Measurements from ENCODE around the gene HDAC4.

GRCh38 chr2:239002954-239003623 is 397.7 kb downstream of the HDAC4 start:
- TF ChIP-seq EZH2 (IDR thresholded peaks at IDR 0.05; ENCODE audit: borderline replicate concordance, low read length), result no peak
- TF ChIP-seq, protein P1, sequence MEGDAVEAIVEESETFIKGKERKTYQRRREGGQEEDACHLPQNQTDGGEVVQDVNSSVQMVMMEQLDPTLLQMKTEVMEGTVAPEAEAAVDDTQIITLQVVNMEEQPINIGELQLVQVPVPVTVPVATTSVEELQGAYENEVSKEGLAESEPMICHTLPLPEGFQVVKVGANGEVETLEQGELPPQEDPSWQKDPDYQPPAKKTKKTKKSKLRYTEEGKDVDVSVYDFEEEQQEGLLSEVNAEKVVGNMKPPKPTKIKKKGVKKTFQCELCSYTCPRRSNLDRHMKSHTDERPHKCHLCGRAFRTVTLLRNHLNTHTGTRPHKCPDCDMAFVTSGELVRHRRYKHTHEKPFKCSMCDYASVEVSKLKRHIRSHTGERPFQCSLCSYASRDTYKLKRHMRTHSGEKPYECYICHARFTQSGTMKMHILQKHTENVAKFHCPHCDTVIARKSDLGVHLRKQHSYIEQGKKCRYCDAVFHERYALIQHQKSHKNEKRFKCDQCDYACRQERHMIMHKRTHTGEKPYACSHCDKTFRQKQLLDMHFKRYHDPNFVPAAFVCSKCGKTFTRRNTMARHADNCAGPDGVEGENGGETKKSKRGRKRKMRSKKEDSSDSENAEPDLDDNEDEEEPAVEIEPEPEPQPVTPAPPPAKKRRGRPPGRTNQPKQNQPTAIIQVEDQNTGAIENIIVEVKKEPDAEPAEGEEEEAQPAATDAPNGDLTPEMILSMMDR (IDR thresholded peaks at IDR 0.05; ENCODE audit: low read length), result no peak
